IPS-20b (cell line): ENCODE data around the gene AHR.
"Not testable (repeated sequence)": the region's sequence is repeated elsewhere in the genome, so short reads cannot be mapped to it uniquely, and the experiment has no call there.

Source experiments
- H3K27ac ChIP-seq: one replicate; pipeline ENCODE4 v1.5.1; 2013; ENCODE audit warnings: low read length
- H3K27me3 ChIP-seq: 2 replicates; pipeline ENCODE4 v1.6.1; 2013; ENCODE audit warnings: mild to moderate bottlenecking, low read length, inconsistent platforms; ENCODE audit not compliant: insufficient read depth
- H3K36me3 ChIP-seq: 2 replicates; pipeline ENCODE4 v1.6.1; 2013; ENCODE audit warnings: low read depth, mild to moderate bottlenecking, inconsistent platforms, low read length, moderate library complexity; ENCODE audit not compliant: insufficient read depth
- H3K4me1 ChIP-seq: 2 replicates; pipeline ENCODE4 v1.6.1; 2013; ENCODE audit warnings: mild to moderate bottlenecking, control low read depth, inconsistent platforms, low read length, moderate library complexity; ENCODE audit not compliant: insufficient read depth
- H3K4me3 ChIP-seq: 2 replicates; pipeline ENCODE4 v1.5.1; 2013; ENCODE audit warnings: mild to moderate bottlenecking, low read length, inconsistent platforms
- H3K9ac ChIP-seq: 2 replicates; pipeline ENCODE4 v1.6.1; 2013; ENCODE audit warnings: low read depth, mild to moderate bottlenecking, inconsistent platforms, low read length, moderate library complexity
- H3K9me3 ChIP-seq: 2 replicates; pipeline ENCODE4 v1.6.1; 2013; ENCODE audit warnings: mild to moderate bottlenecking, low read depth, low read length, inconsistent platforms; ENCODE audit not compliant: insufficient read depth

AHR gene

GRCh38 chr7:17384400-17384799, 85.9 kb downstream of the AHR start:
- H3K27me3 ChIP-seq = no peaks in the 10 kb centered on the region
- H3K36me3 ChIP-seq = no peaks in the 10 kb centered on the region
- H3K9me3 ChIP-seq = no peaks in the 10 kb centered on the region
- no peak overlapping the region for H3K9ac ChIP-seq
- peaks cover 4% of the 10 kb centered on the region; the same call in 1 of the 2 replicates for H3K4me1 ChIP-seq
- no peak overlapping the region for H3K4me3 ChIP-seq
- H3K27ac ChIP-seq = no peak overlapping the region

GRCh38 chr7:17385612-17386011, 87.2 kb downstream of the AHR start:
- Histone ChIP-seq H3K27me3 (no peaks in the 10 kb centered on the region), H3K36me3 (no peaks in the 10 kb centered on the region), H3K4me3 (no peak overlapping the region), H3K9ac (no peak overlapping the region), H3K27ac (no peak overlapping the region), H3K9me3 (no peaks in the 10 kb centered on the region), H3K4me1 (peaks cover 4% of the 10 kb centered on the region; the same call in 1 of the 2 replicates)

- H3K4me1 ChIP-seq = no peaks in the 10 kb centered on the region
- H3K36me3 ChIP-seq = no peaks in the 10 kb centered on the region
- H3K9me3 ChIP-seq = peaks cover 30% of the 10 kb centered on the region
- H3K9ac ChIP-seq = no peak overlapping the region
- no peak overlapping the region for H3K27ac ChIP-seq
- no peaks in the 10 kb centered on the region for H3K27me3 ChIP-seq
- H3K4me3 ChIP-seq = no peak overlapping the region
These were observed 91.9 kb downstream of the AHR start for GRCh38 chr7:17390392-17390791.

- no peak overlapping the region for H3K4me3 ChIP-seq
- no peaks in the 10 kb centered on the region for H3K27me3 ChIP-seq
- peaks cover 32% of the 10 kb centered on the region for H3K9me3 ChIP-seq
- H3K27ac ChIP-seq = no peak overlapping the region
- no peak overlapping the region for H3K9ac ChIP-seq
- H3K4me1 ChIP-seq = no peaks in the 10 kb centered on the region
- no peaks in the 10 kb centered on the region for H3K36me3 ChIP-seq
These were observed 92.9 kb downstream of the AHR start for GRCh38 chr7:17391366-17391765.

- Histone ChIP-seq H3K27me3 (no peaks in the 10 kb centered on the region), H3K36me3 (no peaks in the 10 kb centered on the region), H3K4me1 (no peaks in the 10 kb centered on the region), H3K4me3 (no peak overlapping the region), H3K27ac (no peak overlapping the region), H3K9ac (no peak overlapping the region), H3K9me3 (peaks cover 32% of the 10 kb centered on the region)
These were observed 94.4 kb downstream of the AHR start for GRCh38 chr7:17392846-17393245.

GRCh38 chr7:17394563-17394962, 96.1 kb downstream of the AHR start:
- H3K36me3 ChIP-seq, H3K4me3 ChIP-seq, H3K27me3 ChIP-seq, H3K9ac ChIP-seq, H3K4me1 ChIP-seq, H3K27ac ChIP-seq: not testable (repeated sequence)
- H3K9me3 ChIP-seq = peaks cover 32% of the 10 kb centered on the region
